GM23248 (cell line): ENCODE results near the gene C1D. TPM values are rescaled to one million over a fixed set of nuclear protein-coding genes. Genes with fewer than 3 reads are reported as not detected.

Experiments used
- DNase-seq: peaks from one replicate; pipeline ENCODE4 v3.0.0-alpha.2; 2015
- H2AFZ ChIP-seq: fragments of 200-600 bp; sonication (generic); 2 replicates; pipeline ENCODE4 v1.6.1; 2016; ENCODE audit warnings: antibody characterized with exemption
- H3F3A ChIP-seq: fragments of 200-600 bp; sonication (generic); 2 replicates; pipeline ENCODE4 v1.6.1; 2016; ENCODE audit warnings: mild to moderate bottlenecking, antibody characterized with exemption, mixed run types; ENCODE audit not compliant: insufficient read depth
- H3K27ac ChIP-seq: fragments of 200-600 bp; sonication (generic); 2 replicates; pipeline ENCODE4 v1.5.1; 2016; ENCODE audit warnings: mild to moderate bottlenecking
- H3K27me3 ChIP-seq: fragments of 200-600 bp; sonication (generic); replicated peaks from 2 replicates; pipeline ENCODE4 v1.6.1; 2016; ENCODE audit warnings: mild to moderate bottlenecking; ENCODE audit not compliant: insufficient read depth
- H3K36me3 ChIP-seq: fragments of 200-600 bp; sonication (generic); 2 replicates; pipeline ENCODE4 v1.6.1; 2016; ENCODE audit warnings: low read depth, mild to moderate bottlenecking
- H3K4me1 ChIP-seq: fragments of 200-600 bp; sonication (generic); 2 replicates; pipeline ENCODE4 v1.6.1; 2016; ENCODE audit warnings: mild to moderate bottlenecking; ENCODE audit not compliant: insufficient read depth
- H3K4me2 ChIP-seq: fragments of 200-600 bp; sonication (generic); one replicate; pipeline ENCODE4 v1.6.1; 2016; ENCODE audit warnings: mild to moderate bottlenecking; ENCODE audit not compliant: unreplicated experiment
- H3K4me3 ChIP-seq: fragments of 200-600 bp; sonication (generic); 2 replicates; pipeline ENCODE4 v1.5.1; 2016; ENCODE audit warnings: mild to moderate bottlenecking
- H3K79me2 ChIP-seq: fragments of 200-600 bp; sonication (generic); 2 replicates; pipeline ENCODE4 v1.6.1; 2016; ENCODE audit warnings: mild to moderate bottlenecking; ENCODE audit not compliant: insufficient read depth
- H3K9ac ChIP-seq: fragments of 200-600 bp; sonication (generic); 2 replicates; pipeline ENCODE4 v1.6.1; 2016; ENCODE audit warnings: mild to moderate bottlenecking
- H3K9me2 ChIP-seq: fragments of 200-600 bp; sonication (generic); 2 replicates; pipeline ENCODE4 v1.6.1; 2016; ENCODE audit warnings: mixed run types, mild to moderate bottlenecking, moderate library complexity; ENCODE audit not compliant: insufficient read depth
- H3K9me3 ChIP-seq: fragments of 200-600 bp; sonication (generic); one replicate; pipeline ENCODE4 v1.6.1; 2017; ENCODE audit warnings: low read depth
- H4K20me1 ChIP-seq: fragments of 200-600 bp; sonication (generic); 2 replicates; pipeline ENCODE4 v1.6.0; 2016; ENCODE audit not compliant: insufficient read depth
- EZH2 ChIP-seq: fragments of 200-600 bp; sonication (generic); IDR thresholded peaks from 2 replicates; pipeline ENCODE4 v1.6.1; 2018; ENCODE audit warnings: antibody characterized with exemption, mild to moderate bottlenecking; ENCODE audit not compliant: insufficient read depth, poor library complexity, severe bottlenecking
- EZH2phosphoT487 ChIP-seq: fragments of 200-600 bp; sonication (generic); IDR thresholded peaks from 2 replicates; pipeline ENCODE4 v1.6.1; 2018; ENCODE audit warnings: antibody characterized with exemption, moderate library complexity, mild to moderate bottlenecking, low read depth; ENCODE audit not compliant: insufficient read depth
- WGBS, 2 experiments: methylation state at CpG; one replicate each; pipeline ENCODE4 v1.1.6; 2015 to 2017; ENCODE audit warnings: low lambda C conversion rate in 2 of 2, low coverage in 1 of 2; ENCODE audit errors: missing lambda C conversion rate in 2 of 2; 5-methylcytosine and 5-hydroxymethylcytosine counted together
- in situ Hi-C: fragments of 300-500 bp; cut with MboI; formaldehyde crosslinking; loops from 2 replicates; pipeline ENCODE4 v1.15.0; 2020
- polyA plus RNA-seq: library from polyadenylated mRNA; unstranded; fragments of >200 nt; fragmentation: Nextera tagmentation; extraction: Ambion mirVana; gene quantifications from 2 replicates; pipeline ENCODE4 v1.2.1, GENCODE V29; 2016
- total RNA-seq: library from RNA; depleted of rRNA; stranded (reverse); fragments of >200 nt; shearing (Covaris generic); gene quantifications from 2 replicates; pipeline ENCODE4 v1.2.3, GENCODE V29; 2014

Gene C1D
- total and polyA plus RNA-seq, 2 experiments from 2014 or later, result 32.5 to 65.3 TPM

DNA sequence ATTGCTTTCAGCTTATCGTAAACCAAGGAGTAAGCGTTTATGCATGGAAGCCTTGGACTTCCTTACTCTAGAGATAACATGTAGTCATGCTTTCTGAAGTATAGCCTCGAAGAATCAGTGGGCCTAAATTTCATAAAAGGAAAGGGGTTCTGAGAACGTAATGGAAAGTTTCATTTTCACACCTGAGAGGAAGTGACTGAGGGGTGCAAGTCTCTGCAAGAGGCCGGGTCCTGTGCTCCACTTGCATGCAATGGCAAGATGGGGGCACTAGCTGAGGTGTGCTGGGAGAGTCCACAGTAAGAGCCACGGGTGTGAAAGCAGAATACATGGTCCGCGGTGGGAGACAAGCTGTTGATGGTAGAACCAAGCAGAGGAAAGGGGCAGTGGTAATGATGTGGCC, 36.5 kb upstream of the C1D start:
- in situ Hi-C loops, result no loop called here
- Histone ChIP-seq H3K4me2 (no peak overlapping the region), H4K20me1 (no peaks in the 10 kb centered on the region), H3K4me3 (no peak overlapping the region), H3K9me2 (no peaks in the 10 kb centered on the region), H3K9me3 (no peaks in the 10 kb centered on the region), H3K9ac (no peak overlapping the region), H3K4me1 (no peaks in the 10 kb centered on the region), H3K27ac (no peak overlapping the region), H3K27me3 (no peaks in the 10 kb centered on the region), H3K79me2 (no peaks in the 10 kb centered on the region), H3F3A (no peaks in the 10 kb centered on the region), H3K36me3 (no peaks in the 10 kb centered on the region), H2AFZ (no peak overlapping the region)
- 75 to 83% methylated on average over 8 of the region's 8 CpGs for WGBS, 2 experiments
- DNase-seq, result no peak
- no peak for TF ChIP-seq EZH2phosphoT487
- no peak for TF ChIP-seq EZH2

GRCh38 chr2:68098291-68098797, 35.5 kb upstream of the C1D start:
- Histone ChIP-seq H3K4me2 (no peak overlapping the region), H2AFZ (no peak overlapping the region), H3K27me3 (no peaks in the 10 kb centered on the region), H4K20me1 (no peaks in the 10 kb centered on the region), H3K9ac (no peak overlapping the region), H3K9me2 (no peaks in the 10 kb centered on the region), H3F3A (no peaks in the 10 kb centered on the region), H3K4me3 (no peak overlapping the region), H3K79me2 (no peaks in the 10 kb centered on the region), H3K4me1 (no peaks in the 10 kb centered on the region), H3K9me3 (no peaks in the 10 kb centered on the region), H3K27ac (no peak overlapping the region), H3K36me3 (no peaks in the 10 kb centered on the region)
- 70 to 71% methylated on average over 3 of the region's 3 CpGs for WGBS, 2 experiments
- in situ Hi-C loops, result no loop called here
- DNase-seq, result no peak
- TF ChIP-seq EZH2phosphoT487 (no peak), EZH2 (no peak)

GRCh38 chr2:68094111-68094510, 31.3 kb upstream of the C1D start:
- Histone ChIP-seq H2AFZ (no peak overlapping the region), H3K4me3 (no peak overlapping the region), H3K27me3 (no peaks in the 10 kb centered on the region; the same call in 1 of the 2 replicates), H3K9me2 (no peaks in the 10 kb centered on the region), H3K9me3 (no peaks in the 10 kb centered on the region), H3K79me2 (no peaks in the 10 kb centered on the region), H3K4me1 (no peaks in the 10 kb centered on the region), H4K20me1 (no peaks in the 10 kb centered on the region), H3K9ac (no peak overlapping the region), H3K27ac (no peak overlapping the region), H3F3A (no peaks in the 10 kb centered on the region), H3K36me3 (no peaks in the 10 kb centered on the region), H3K4me2 (no peak overlapping the region)
- in situ Hi-C loops, result no loop called here
- WGBS, 2 experiments, result 63 to 73% methylated on average over 1 of the region's 1 CpG
- no peak for DNase-seq
- no peak for TF ChIP-seq EZH2
- no peak for TF ChIP-seq EZH2phosphoT487

- Histone ChIP-seq H4K20me1 (no peaks in the 10 kb centered on the region), H3K9me2 (no peaks in the 10 kb centered on the region), H3K4me1 (no peaks in the 10 kb centered on the region), H3K4me3 (no peak overlapping the region), H2AFZ (no peak overlapping the region), H3K4me2 (no peak overlapping the region), H3K79me2 (no peaks in the 10 kb centered on the region), H3K9ac (no peak overlapping the region), H3K27ac (no peak overlapping the region), H3K9me3 (no peaks in the 10 kb centered on the region), H3K36me3 (no peaks in the 10 kb centered on the region), H3K27me3 (no peaks in the 10 kb centered on the region; the same call in 1 of the 2 replicates), H3F3A (no peaks in the 10 kb centered on the region)
- no peak for DNase-seq
- 37 to 48% methylated on average over 2 of the region's 2 CpGs for WGBS, 2 experiments
- no peak for TF ChIP-seq EZH2phosphoT487
- no peak for TF ChIP-seq EZH2
- in situ Hi-C loops, result no loop called here
Observed at GRCh38 chr2:68093634-68094033, 30.8 kb upstream of the C1D start.

- WGBS, 2 experiments, result 63 to 79% methylated on average over 2 of the region's 2 CpGs
- H3F3A ChIP-seq, result no peaks in the 10 kb centered on the region
- no peak overlapping the region for H3K4me2 ChIP-seq
- TF ChIP-seq EZH2 (no peak), EZH2phosphoT487 (no peak)
- H3K4me3 ChIP-seq, result no peak overlapping the region
- no peak for DNase-seq
- no peaks in the 10 kb centered on the region for H3K9me3 ChIP-seq
- no peaks in the 10 kb centered on the region for H3K9me2 ChIP-seq
- H3K79me2 ChIP-seq, result no peaks in the 10 kb centered on the region
- H3K4me1 ChIP-seq, result no peaks in the 10 kb centered on the region
- H4K20me1 ChIP-seq, result no peaks in the 10 kb centered on the region
- H3K27me3 ChIP-seq, result no peaks in the 10 kb centered on the region; the same call in 1 of the 2 replicates
- H3K27ac ChIP-seq, result no peak overlapping the region
- H2AFZ ChIP-seq, result no peak overlapping the region
- H3K36me3 ChIP-seq, result no peaks in the 10 kb centered on the region
- in situ Hi-C loops, result no loop called here
- no peak overlapping the region for H3K9ac ChIP-seq
Observed at GRCh38 chr2:68091439-68092034, 28.7 kb upstream of the C1D start.
